SU-DHL-6 (cell line): ENCODE data around the gene KLHL29.

Source experiments
- H2AFZ ChIP-seq: fragments of 200-600 bp; sonication (generic); 2 replicates; pipeline ENCODE4 v1.6.1; 2014; ENCODE audit warnings: low read depth, mild to moderate bottlenecking, moderate library complexity, mixed read lengths, antibody characterized with exemption, low read length; ENCODE audit not compliant: severe bottlenecking
- H3F3A ChIP-seq: fragments of 200-600 bp; shearing (Covaris generic); 2 replicates; pipeline ENCODE4 v1.6.0; 2016; ENCODE audit warnings: antibody characterized with exemption, mild to moderate bottlenecking; ENCODE audit not compliant: insufficient read depth
- H3K27ac ChIP-seq: fragments of 200-600 bp; sonication (generic); 2 replicates; pipeline ENCODE4 v1.5.1; 2016; ENCODE audit warnings: low read depth, mild to moderate bottlenecking, low read length, moderate library complexity, mixed read lengths
- H3K27me3 ChIP-seq: fragments of 200-600 bp; sonication (generic), shearing (Covaris generic); 2 replicates; pipeline ENCODE4 v1.6.0; 2014; ENCODE audit warnings: mild to moderate bottlenecking, low read length
- H3K36me3 ChIP-seq: fragments of 200-600 bp; sonication (generic); 2 replicates; pipeline ENCODE4 v1.6.1; 2014; ENCODE audit warnings: mild to moderate bottlenecking, low read length, mixed read lengths
- H3K4me2 ChIP-seq: fragments of 300-600, 200-600 bp; shearing (Covaris generic), sonication (generic); 2 replicates; pipeline ENCODE4 v1.6.0; 2014; ENCODE audit warnings: low read length, low read depth, mild to moderate bottlenecking; ENCODE audit not compliant: poor library complexity, severe bottlenecking
- H3K4me3 ChIP-seq: fragments of 200-600 bp; sonication (generic); 2 replicates; pipeline ENCODE4 v1.5.1; 2014; ENCODE audit warnings: antibody characterized with exemption, low read length, mild to moderate bottlenecking, mixed read lengths; ENCODE audit not compliant: insufficient read depth, poor library complexity, severe bottlenecking
- H3K79me2 ChIP-seq: fragments of 200-600 bp; sonication (generic); 2 replicates; pipeline ENCODE4 v1.6.1; 2014; ENCODE audit warnings: mild to moderate bottlenecking, low read length, moderate library complexity; ENCODE audit not compliant: insufficient read depth
- H3K9ac ChIP-seq: fragments of 200-600 bp; sonication (generic); 2 replicates; pipeline ENCODE4 v1.7.0; 2014; ENCODE audit warnings: mild to moderate bottlenecking, low read length
- H3K9me2 ChIP-seq: fragments of 200-600 bp; sonication (generic); replicated peaks from 2 replicates; pipeline ENCODE4 v1.6.1; 2014; ENCODE audit warnings: low read length; ENCODE audit not compliant: insufficient read depth
- H3K9me3 ChIP-seq: fragments of 200-600 bp; sonication (generic); 2 replicates; pipeline ENCODE4 v1.6.1; 2014; ENCODE audit warnings: low read length, mixed read lengths; ENCODE audit not compliant: insufficient read depth
- H4K20me1 ChIP-seq: fragments of 200-600 bp; sonication (generic); 2 replicates; pipeline ENCODE4 v1.6.1; 2014; ENCODE audit warnings: low read depth, mild to moderate bottlenecking, antibody characterized with exemption, low read length, moderate library complexity, mixed read lengths
- CTCF ChIP-seq: fragments of 200-600 bp; sonication (generic); IDR thresholded peaks from one replicate; pipeline ENCODE4 v1.5.1; 2017; ENCODE audit warnings: antibody characterized with exemption, mild to moderate bottlenecking, low read length, moderate library complexity; ENCODE audit not compliant: insufficient read depth, poor library complexity, severe bottlenecking
- EZH2phosphoT487 ChIP-seq: fragments of 200-600 bp; sonication (generic), shearing (Covaris generic); conservative IDR thresholded peaks from 2 replicates; pipeline ENCODE4 v1.6.1; 2018; ENCODE audit warnings: mild to moderate bottlenecking, antibody characterized with exemption, low read length, moderate library complexity, mixed read lengths

Gene KLHL29

GRCh38 chr2:23401427-23402204 lies 16.6 kb downstream of the KLHL29 start:
- no peaks in the 10 kb centered on the region for H3K79me2 ChIP-seq
- no peaks in the 10 kb centered on the region for H3K36me3 ChIP-seq

GRCh38 chr2:23402205-23402740 lies 17.3 kb downstream of the KLHL29 start:
- H3K27ac ChIP-seq, result no peak overlapping the region
- no peak overlapping the region for H3K4me3 ChIP-seq

More at GRCh38 chr2:23401427-23402204, 16.6 kb downstream of the KLHL29 start:
- no peak overlapping the region for H2AFZ ChIP-seq
- no peaks in the 10 kb centered on the region for H3K9me2 ChIP-seq
- H3K4me2 ChIP-seq, result no peak overlapping the region
- H3K9me3 ChIP-seq, result no peaks in the 10 kb centered on the region
- H3K27ac ChIP-seq, result no peak overlapping the region
- H3K4me3 ChIP-seq, result no peak overlapping the region
- no peaks in the 10 kb centered on the region for H3F3A ChIP-seq
- H3K27me3 ChIP-seq, result no peaks in the 10 kb centered on the region
- H4K20me1 ChIP-seq, result no peaks in the 10 kb centered on the region
- no peak overlapping the region for H3K9ac ChIP-seq
- no peak for TF ChIP-seq CTCF
- no peak for TF ChIP-seq EZH2phosphoT487

GRCh38 chr2:23404426-23404825 lies 19.4 kb downstream of the KLHL29 start:
- Histone ChIP-seq H3K9me2 (no peaks in the 10 kb centered on the region), H4K20me1 (no peaks in the 10 kb centered on the region), H3K4me2 (no peak overlapping the region), H3K79me2 (no peaks in the 10 kb centered on the region), H3K36me3 (no peaks in the 10 kb centered on the region), H3K9ac (no peak overlapping the region), H3F3A (no peaks in the 10 kb centered on the region), H3K27me3 (no peaks in the 10 kb centered on the region), H3K27ac (no peak overlapping the region), H3K4me3 (no peak overlapping the region), H3K9me3 (no peaks in the 10 kb centered on the region), H2AFZ (no peak overlapping the region)
- TF ChIP-seq CTCF, result no peak
- no peak for TF ChIP-seq EZH2phosphoT487

More at GRCh38 chr2:23402205-23402740, 17.3 kb downstream of the KLHL29 start:
- Histone ChIP-seq H3K36me3 (no peaks in the 10 kb centered on the region), H3K9me3 (no peaks in the 10 kb centered on the region), H3K9me2 (no peaks in the 10 kb centered on the region), H3K9ac (no peak overlapping the region), H3K4me2 (no peak overlapping the region), H2AFZ (no peak overlapping the region), H4K20me1 (no peaks in the 10 kb centered on the region), H3K79me2 (no peaks in the 10 kb centered on the region), H3F3A (no peaks in the 10 kb centered on the region), H3K27me3 (no peaks in the 10 kb centered on the region)
- TF ChIP-seq CTCF, result no peak
- no peak for TF ChIP-seq EZH2phosphoT487
